ENCODE data around the gene METTL4.

METTL4 gene

GRCh38 chr18:2510416-2510815 lies 60.9 kb downstream of the METTL4 start:
- ChIA-PET CTCF (interaction anchor here (0.7 kb wide), 1 partner anchor 798 kb away, joined by 3 read pairs; no protein-coding TSS in a partner anchor), POLR2A (no interaction called here)
- Histone ChIP-seq H3K27ac (ENCODE audit: extremely low read depth, low read depth, low read length) (no peak overlapping the region), H3K4me1 (ENCODE audit: control insufficient read depth, insufficient read depth, low read length) (peaks cover 5% of the 10 kb centered on the region; the same call in 1 of the 2 replicates), H3K36me3 (ENCODE audit: control insufficient read depth in 2 of 2, insufficient read depth in 1 of 2, low read length in 2 of 2) (no peaks in the 10 kb centered on the region), H3K4me3 (ENCODE audit: low read depth, low read length) (no peak overlapping the region), H3K9me3 (ENCODE audit: control insufficient read depth, insufficient read depth, low read depth, low read length) (no peaks in the 10 kb centered on the region)
- TF ChIP-seq ZNF169 (tag by site-specific recombination; IDR thresholded peaks at IDR 0.05), result no peak
- TF ChIP-seq ZBTB44 (tag by site-specific recombination; IDR thresholded peaks at IDR 0.05), result no peak
- TF ChIP-seq ZNF501 (tag by site-specific recombination; IDR thresholded peaks at IDR 0.05), result no peak
- no peak for TF ChIP-seq ZNF175 (tag by site-specific recombination; IDR thresholded peaks at IDR 0.05)
- TF ChIP-seq ZSCAN16 (tag by site-specific recombination; IDR thresholded peaks at IDR 0.05), result no peak

- Histone ChIP-seq H3K4me1 (ENCODE audit: control insufficient read depth, insufficient read depth, low read length) (no peaks in the 10 kb centered on the region), H3K4me3 (ENCODE audit: low read depth, low read length) (no peak overlapping the region), H3K36me3 (ENCODE audit: control insufficient read depth in 2 of 2, insufficient read depth in 1 of 2, low read length in 2 of 2) (no peaks in the 10 kb centered on the region), H3K27ac (ENCODE audit: extremely low read depth, low read depth, low read length) (no peak overlapping the region), H3K9me3 (ENCODE audit: control insufficient read depth, insufficient read depth, low read depth, low read length) (no peaks in the 10 kb centered on the region)
- CTCF ChIA-PET, result no interaction called here
- POLR2A ChIA-PET, result no interaction called here
- TF ChIP-seq TRIM28 (IDR thresholded peaks at IDR 0.05; ENCODE audit: borderline replicate concordance, low read length) (no peak), ELK4 (IDR thresholded peaks at IDR 0.05; ENCODE audit: borderline replicate concordance, low read depth, low read length) (no peak), ZFP41 (tag by site-specific recombination; IDR thresholded peaks at IDR 0.05; ENCODE audit: borderline replicate concordance) (no peak), ZNF768 (tag by site-specific recombination; IDR thresholded peaks at IDR 0.05) (no peak), ZNF174 (tag by site-specific recombination; IDR thresholded peaks at IDR 0.05) (no peak), ZNF555 (tag by site-specific recombination; conservative IDR thresholded peaks at IDR 0.05) (no peak), ZNF510 (tag by site-specific recombination; IDR thresholded peaks at IDR 0.05; ENCODE audit: insufficient replicate concordance) (no peak), GFI1B (tag by site-specific recombination; IDR thresholded peaks at IDR 0.05) (no peak), IKZF3 (tag by site-specific recombination; IDR thresholded peaks at IDR 0.05) (no peak), ZSCAN23 (tag by site-specific recombination; IDR thresholded peaks at IDR 0.05) (no peak), ZNF530 (tag by site-specific recombination; IDR thresholded peaks at IDR 0.05; ENCODE audit: low read depth) (no peak), ZNF521 (tag by site-specific recombination; IDR thresholded peaks at IDR 0.05) (no peak), ZNF623 (tag by site-specific recombination; IDR thresholded peaks at IDR 0.05) (no peak)
Measured at GRCh38 chr18:2508678-2509077, 62.6 kb downstream of the METTL4 start.

GRCh38 chr18:2508155-2508554 lies 63.1 kb downstream of the METTL4 start:
- H3K4me3 ChIP-seq (ENCODE audit: low read depth, low read length), result no peak overlapping the region
- no peaks in the 10 kb centered on the region for H3K4me1 ChIP-seq (ENCODE audit: control insufficient read depth, insufficient read depth, low read length)
- H3K36me3 ChIP-seq (ENCODE audit: control insufficient read depth in 2 of 2, insufficient read depth in 1 of 2, low read length in 2 of 2), result no peaks in the 10 kb centered on the region
- ChIA-PET CTCF (no interaction called here), POLR2A (no interaction called here)
- no peak for TF ChIP-seq ZNF792 (tag by site-specific recombination; IDR thresholded peaks at IDR 0.05)
- TF ChIP-seq ZNF785 (tag by site-specific recombination; IDR thresholded peaks at IDR 0.05), result no peak
- no peak for TF ChIP-seq ZBTB44 (tag by site-specific recombination; IDR thresholded peaks at IDR 0.05)
- TF ChIP-seq ZSCAN16 (tag by site-specific recombination; IDR thresholded peaks at IDR 0.05), result no peak
- TF ChIP-seq KLF16 (tag by site-specific recombination; IDR thresholded peaks at IDR 0.05), result no peak
- no peak for TF ChIP-seq ZNF140 (tag by site-specific recombination; IDR thresholded peaks at IDR 0.05)
- no peak for TF ChIP-seq ZNF366 (tag by site-specific recombination; conservative IDR thresholded peaks at IDR 0.05)
- TF ChIP-seq YY2 (tag by site-specific recombination; IDR thresholded peaks at IDR 0.05), result no peak
- H3K27ac ChIP-seq (ENCODE audit: extremely low read depth, low read depth, low read length), result no peak overlapping the region
- no peaks in the 10 kb centered on the region for H3K9me3 ChIP-seq (ENCODE audit: control insufficient read depth, insufficient read depth, low read depth, low read length)

Measured in HEK293 (cell line).